Spinal cord (tissue), 10 donors: Measurements from ENCODE around the gene LMF1. TPM values are rescaled to one million over a fixed set of nuclear protein-coding genes. Genes with fewer than 3 reads are reported as not detected.
A peak's percentile ranks its signal among the peaks of the same experiment; 100 is the strongest.
"Not testable (repeated sequence)": the region's sequence is repeated elsewhere in the genome, so short reads cannot be mapped to it uniquely, and the experiment has no call there.

Source experiments
- DNase-seq, 6 donors: peaks; one replicate each; pipeline versions ENCODE4 v3.0.0 to v3.0.0-alpha.2; 2013 to 2015; ENCODE audit warnings: low spot score in 6 of 6, low read depth in 4 of 6
- H3K27ac ChIP-seq: one replicate; pipeline ENCODE4 v1.5.1; 2013; ENCODE audit warnings: low read depth, low read length, control low read depth
- H3K27me3 ChIP-seq: one replicate; pipeline ENCODE4 v1.6.1; 2013; ENCODE audit warnings: low read length; ENCODE audit not compliant: control insufficient read depth, insufficient read depth
- H3K36me3 ChIP-seq: one replicate; pipeline ENCODE4 v1.6.1; 2013; ENCODE audit warnings: low read length; ENCODE audit not compliant: control insufficient read depth, insufficient read depth
- H3K4me1 ChIP-seq: one replicate; pipeline ENCODE4 v1.6.1; 2013; ENCODE audit warnings: low read length; ENCODE audit not compliant: control insufficient read depth, insufficient read depth
- H3K4me3 ChIP-seq: one replicate; pipeline ENCODE4 v1.5.1; 2013; ENCODE audit warnings: low read depth, low read length, control low read depth
- H3K9me3 ChIP-seq: one replicate; pipeline ENCODE4 v1.6.1; 2013; ENCODE audit warnings: low read length; ENCODE audit not compliant: control insufficient read depth, insufficient read depth
- WGBS: methylation state at CpG from one replicate; pipeline ENCODE4 v1.1.5; 2013; ENCODE audit warnings: missing lambda C conversion rate; ENCODE audit not compliant: insufficient coverage; 5-methylcytosine and 5-hydroxymethylcytosine counted together
- polyA plus RNA-seq, 2 donors: library from polyadenylated mRNA; unstranded; fragments of 120-200 nt; gene quantifications; one replicate each; pipeline ENCODE4 v1.2.1, GENCODE V29; 2013; ENCODE audit not compliant: insufficient read length in 2 of 2
- total RNA-seq, 2 donors: library from RNA; depleted of rRNA in 1 of 2; stranded (reverse); fragments of 120-200 nt in 1 of 2; fragments of >200 nt in 1 of 2; gene quantifications; one replicate each; pipeline versions ENCODE4 v1.2.3 to v1.2.4, GENCODE V29; 2013 to 2014
- donor health status: healthy.

LMF1 gene
- total and polyA plus RNA-seq, 4 donors, result 15.1 to 37.5 (median 23.0) TPM

DNA sequence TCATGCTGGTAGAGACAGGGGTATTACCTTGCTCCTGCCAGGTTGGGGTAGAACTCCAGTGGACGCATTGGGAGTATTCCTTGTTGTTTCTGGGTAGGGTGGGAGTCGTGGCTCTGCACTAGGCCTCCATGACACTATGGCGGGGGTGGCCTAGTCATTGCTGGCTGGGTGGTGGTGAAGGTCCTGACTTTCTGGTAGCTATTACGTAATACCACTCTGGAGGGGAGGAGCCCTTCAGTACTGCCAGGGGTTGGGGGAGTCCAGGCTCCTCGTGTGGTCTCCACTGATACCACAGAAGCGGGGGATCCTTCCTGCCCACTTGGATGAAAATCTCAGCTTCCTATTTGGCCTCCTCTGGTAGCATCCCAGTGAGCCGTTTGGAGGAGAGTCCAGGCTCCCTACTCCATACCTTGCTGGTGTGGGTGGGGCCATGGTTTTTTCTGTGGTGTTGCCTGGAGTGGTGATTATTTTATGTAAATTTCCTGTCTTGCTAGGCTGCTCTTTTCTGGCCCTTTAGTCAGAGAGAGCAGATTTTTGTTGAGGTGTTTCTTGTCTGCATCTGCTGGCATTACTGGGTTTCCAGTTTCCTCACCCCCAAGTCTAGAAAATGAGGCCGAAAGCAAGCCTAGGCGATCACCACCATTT is 104.4 kb downstream of the LMF1 start:
- H3K27ac ChIP-seq, result no peak overlapping the region
- H3K36me3 ChIP-seq, result peaks cover 50% of the 10 kb centered on the region
- no peaks in the 10 kb centered on the region for H3K27me3 ChIP-seq
- 92% methylated on average over 5 of the region's 9 CpGs for WGBS
- no peak overlapping the region for H3K4me3 ChIP-seq
- peaks cover 31% of the 10 kb centered on the region for H3K4me1 ChIP-seq
- H3K9me3 ChIP-seq, result no peaks in the 10 kb centered on the region
- no peak for DNase-seq

DNA sequence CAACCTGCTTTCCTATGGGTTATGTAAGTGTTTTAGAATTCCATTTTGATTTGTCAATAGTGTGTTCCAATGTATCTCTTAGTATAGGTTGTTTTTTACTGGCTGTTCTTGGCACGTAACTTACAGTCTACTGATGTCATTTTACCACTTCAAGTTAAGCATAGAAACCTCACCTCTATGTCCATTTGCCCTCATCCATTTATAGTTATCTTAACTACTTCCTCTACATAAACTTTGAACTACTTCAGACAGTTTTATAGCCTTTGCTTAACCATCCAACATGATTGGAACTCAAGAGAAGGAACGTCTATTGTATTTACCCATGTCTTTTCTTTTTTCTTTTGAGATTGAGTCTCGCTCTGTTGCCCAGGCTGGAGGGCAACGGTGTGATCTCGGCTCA is 105.8 kb downstream of the LMF1 start:
- peaks cover 27% of the 10 kb centered on the region for H3K4me1 ChIP-seq
- no peaks in the 10 kb centered on the region for H3K27me3 ChIP-seq
- H3K27ac ChIP-seq, result no peak overlapping the region
- H3K36me3 ChIP-seq, result peaks cover 38% of the 10 kb centered on the region
- 75% methylated on average over 2 of the region's 5 CpGs for WGBS
- DNase-seq, result no peak
- H3K9me3 ChIP-seq, result no peaks in the 10 kb centered on the region
- no peak overlapping the region for H3K4me3 ChIP-seq

DNA sequence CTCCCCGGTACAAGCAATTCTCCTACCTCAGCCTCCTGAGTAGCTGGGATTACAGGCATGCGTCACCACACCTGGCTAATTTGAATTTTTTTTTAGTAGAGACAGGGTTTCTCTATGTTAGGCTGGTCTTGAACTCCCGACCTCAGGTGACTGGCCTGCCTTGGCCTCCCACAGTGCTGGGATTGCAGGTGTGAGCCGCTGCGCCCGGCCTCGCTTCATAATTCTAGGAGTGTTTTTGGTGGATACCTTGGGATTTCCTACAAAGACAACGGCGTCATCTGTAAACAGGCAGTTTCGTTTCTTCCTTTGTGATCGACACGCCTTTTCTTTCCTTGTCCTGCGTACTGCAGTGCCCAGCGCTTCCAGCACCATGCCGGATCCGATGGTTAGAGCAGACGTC is 109.3 kb downstream of the LMF1 start:
- Histone ChIP-seq H3K27ac (no peak overlapping the region), H3K9me3 (no peaks in the 10 kb centered on the region), H3K4me1 (peaks cover 3% of the 10 kb centered on the region), H3K36me3 (peaks cover 11% of the 10 kb centered on the region), H3K4me3 (no peak overlapping the region), H3K27me3 (no peaks in the 10 kb centered on the region)
- WGBS, result 95% methylated on average over 11 of the region's 17 CpGs
- DNase-seq, result no peak

GRCh38 chr16:860891-861290 is 109.9 kb downstream of the LMF1 start:
- DNase-seq, result no peak
- no peaks in the 10 kb centered on the region for H3K9me3 ChIP-seq
- H3K36me3 ChIP-seq, result peaks cover 17% of the 10 kb centered on the region
- 90% methylated on average over 2 of the region's 10 CpGs for WGBS
- H3K4me3 ChIP-seq, result no peak overlapping the region
- no peaks in the 10 kb centered on the region for H3K27me3 ChIP-seq
- no peak overlapping the region for H3K27ac ChIP-seq
- H3K4me1 ChIP-seq, result peaks cover 7% of the 10 kb centered on the region

GRCh38 chr16:858971-859370 is 111.8 kb downstream of the LMF1 start:
- not testable (repeated sequence) for H3K4me3 ChIP-seq, DNase-seq, H3K27ac ChIP-seq, H3K9me3 ChIP-seq, H3K27me3 ChIP-seq
- Histone ChIP-seq H3K36me3 (peaks cover 36% of the 10 kb centered on the region), H3K4me1 (peaks cover 27% of the 10 kb centered on the region)
- 97% methylated on average over 23 of the region's 35 CpGs for WGBS

DNA sequence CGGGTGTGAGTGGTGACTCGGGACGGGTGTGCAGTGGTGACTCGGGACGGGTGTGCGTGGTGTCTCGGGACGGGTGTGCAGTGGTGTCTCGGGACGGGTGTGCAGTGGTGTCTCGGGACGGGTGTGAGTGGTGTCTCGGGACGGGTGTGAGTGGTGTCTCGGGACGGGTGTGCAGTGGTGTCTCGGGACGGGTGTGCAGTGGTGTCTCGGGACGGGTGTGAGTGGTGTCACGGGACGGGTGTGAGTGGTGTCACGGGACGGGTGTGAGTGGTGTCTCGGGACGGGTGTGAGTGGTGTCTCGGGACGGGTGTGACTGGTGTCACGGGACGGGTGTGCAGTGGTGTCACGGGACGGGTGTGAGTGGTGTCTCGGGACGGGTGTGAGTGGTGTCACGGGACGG is 112.3 kb downstream of the LMF1 start:
- not testable (repeated sequence) for H3K9me3 ChIP-seq, DNase-seq, H3K4me3 ChIP-seq, H3K27me3 ChIP-seq, H3K27ac ChIP-seq
- 93% methylated on average over 23 of the region's 36 CpGs for WGBS
- H3K4me1 ChIP-seq, result peaks cover 32% of the 10 kb centered on the region
- peaks cover 41% of the 10 kb centered on the region for H3K36me3 ChIP-seq

- Histone ChIP-seq H3K36me3 (peaks cover 47% of the 10 kb centered on the region), H3K27me3 (no peaks in the 10 kb centered on the region), H3K27ac (no peak overlapping the region), H3K4me3 (no peak overlapping the region), H3K4me1 (peaks cover 47% of the 10 kb centered on the region), H3K9me3 (no peaks in the 10 kb centered on the region)
- DNase-seq, result no peak
- 99% methylated on average over 24 of the region's 24 CpGs for WGBS
These were observed 114.0 kb downstream of the LMF1 start for GRCh38 chr16:856811-857210.

- H3K27me3 ChIP-seq, result no peaks in the 10 kb centered on the region
- over 99% methylated on average over 12 of the region's 12 CpGs for WGBS
- DNase-seq, result no peak
- H3K4me1 ChIP-seq, result peaks cover 54% of the 10 kb centered on the region
- H3K36me3 ChIP-seq, result peaks cover 46% of the 10 kb centered on the region
- H3K27ac ChIP-seq, result no peak overlapping the region
- H3K4me3 ChIP-seq, result no peak overlapping the region
- no peaks in the 10 kb centered on the region for H3K9me3 ChIP-seq
These were observed 114.7 kb downstream of the LMF1 start for GRCh38 chr16:856101-856500.

DNA sequence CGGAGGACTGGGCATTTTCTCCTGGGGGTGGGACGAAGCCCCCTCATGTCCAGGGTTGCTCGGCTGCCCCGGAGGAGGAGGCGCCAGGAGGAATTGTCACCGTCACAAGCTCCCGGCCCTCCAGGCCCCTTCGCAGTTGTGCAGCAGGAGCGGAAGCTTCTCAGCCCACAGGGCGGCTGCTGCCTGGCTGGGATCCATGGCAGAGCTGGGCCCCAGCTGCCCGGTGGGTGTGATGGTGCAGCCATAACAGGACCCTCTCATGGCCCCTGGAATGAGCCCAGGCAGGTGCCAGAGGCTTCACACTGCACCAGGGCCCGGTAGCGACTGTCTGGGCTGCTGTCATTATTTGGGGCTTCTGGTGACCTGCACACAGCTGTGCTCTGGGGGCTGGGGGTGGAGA is 115.3 kb downstream of the LMF1 start:
- H3K9me3 ChIP-seq, result no peaks in the 10 kb centered on the region
- peak in 1 of 6 donors; percentile 3 for DNase-seq
- no peak overlapping the region for H3K27ac ChIP-seq
- H3K4me1 ChIP-seq, result peaks cover 57% of the 10 kb centered on the region
- no peaks in the 10 kb centered on the region for H3K27me3 ChIP-seq
- WGBS, result 71% methylated on average over 13 of the region's 13 CpGs
- no peak overlapping the region for H3K4me3 ChIP-seq
- H3K36me3 ChIP-seq, result peaks cover 47% of the 10 kb centered on the region

DNA sequence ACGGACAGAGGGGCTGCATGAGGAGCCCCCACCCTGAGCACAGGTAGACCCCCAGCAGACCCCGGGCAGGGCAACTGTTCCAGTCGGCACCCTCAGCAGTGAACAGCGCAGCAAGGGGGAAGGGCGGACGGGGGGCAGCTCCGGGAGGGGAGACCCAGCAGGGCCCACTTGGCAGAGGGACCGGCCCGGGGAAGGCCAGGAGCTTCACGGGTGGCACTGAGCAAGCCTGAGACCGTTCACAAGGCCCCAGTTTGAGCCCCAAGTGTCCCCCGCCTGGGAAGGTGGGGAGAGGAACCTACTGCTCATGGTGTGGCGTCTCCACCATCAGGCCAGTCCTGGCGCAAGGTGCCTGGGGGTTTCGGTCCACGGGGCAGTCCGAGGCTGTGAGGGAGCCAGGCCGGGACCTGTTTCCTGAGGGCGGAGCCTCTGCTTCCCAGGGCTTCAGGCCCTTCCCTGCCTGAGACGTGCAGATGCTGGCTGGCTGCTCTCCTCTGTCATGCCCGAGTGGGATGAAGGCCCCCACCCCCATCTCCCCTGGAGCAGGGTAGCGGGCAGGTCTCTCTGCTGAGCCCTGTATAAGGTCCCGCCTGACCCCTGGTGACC is 115.9 kb downstream of the LMF1 start:
- DNase-seq, result no peak
- no peak overlapping the region for H3K27ac ChIP-seq
- H3K9me3 ChIP-seq, result no peaks in the 10 kb centered on the region
- H3K4me3 ChIP-seq, result no peak overlapping the region
- H3K27me3 ChIP-seq, result no peaks in the 10 kb centered on the region
- H3K4me1 ChIP-seq, result peaks cover 57% of the 10 kb centered on the region
- 89% methylated on average over 23 of the region's 23 CpGs for WGBS
- H3K36me3 ChIP-seq, result peaks cover 47% of the 10 kb centered on the region
